GM12801 (cell line): ENCODE results near the gene MGAT5B.

ENCODE experiments used
- CTCF ChIP-seq: IDR thresholded peaks from one replicate; pipeline ENCODE4 v1.5.1; 2011; ENCODE audit warnings: control low read depth; ENCODE audit not compliant: insufficient read length; ENCODE audit errors: extremely low read depth

MGAT5B gene

GRCh38 chr17:76868176-76868668 is at the start of gene MGAT5B:
Gene MGAT5B (plus strand): TSS chr17:76868404. CDS start chr17:76869030, 626 bp downstream.
- no peak for TF ChIP-seq CTCF

GRCh38 chr17:76820039-76820438 is 48.2 kb upstream of the MGAT5B start:
- no peak for TF ChIP-seq CTCF

- no peak for TF ChIP-seq CTCF
These were observed 47.6 kb upstream of the MGAT5B start for GRCh38 chr17:76820561-76820960.

- TF ChIP-seq CTCF = no peak
These were observed 45.9 kb upstream of the MGAT5B start for GRCh38 chr17:76822184-76822778.

GRCh38 chr17:76824093-76824492 is 44.1 kb upstream of the MGAT5B start:
- no peak for TF ChIP-seq CTCF

GRCh38 chr17:76826330-76827068 is 41.7 kb upstream of the MGAT5B start:
- TF ChIP-seq CTCF = no peak

GRCh38 chr17:76827736-76828135 is 40.5 kb upstream of the MGAT5B start:
- no peak for TF ChIP-seq CTCF
